WERI-Rb-1 (cell line): ENCODE measurements around the gene HERC2.

ENCODE experiments used
- DNase-seq: peaks from one replicate; pipeline ENCODE4 v3.0.0-alpha.2; 2020
- H3K27ac ChIP-seq: fragments of 250-450 bp; sonication (Bioruptor Pico); 2 replicates; pipeline ENCODE4 v1.5.1; 2020; ENCODE audit warnings: mild to moderate bottlenecking, moderate library complexity
- H3K27me3 ChIP-seq: fragments of 250-450 bp; sonication (Bioruptor Pico); 2 replicates; pipeline ENCODE4 v1.5.1; 2021; ENCODE audit warnings: mild to moderate bottlenecking, low read depth, moderate library complexity; ENCODE audit not compliant: insufficient read depth, severe bottlenecking
- H3K36me3 ChIP-seq: fragments of 250-450 bp; sonication (Bioruptor Pico); 2 replicates; pipeline ENCODE4 v1.5.1; 2020; ENCODE audit warnings: mild to moderate bottlenecking, moderate library complexity
- H3K4me3 ChIP-seq: 2 replicates; pipeline ENCODE4 v1.5.1; 2011; ENCODE audit warnings: low read depth, mild to moderate bottlenecking, control low read depth, low read length
- H3K9me3 ChIP-seq: fragments of 250-450 bp; sonication (Bioruptor Pico); 2 replicates; pipeline ENCODE4 v1.5.1; 2021; ENCODE audit warnings: mild to moderate bottlenecking, moderate library complexity; ENCODE audit not compliant: severe bottlenecking
- CTCF ChIP-seq: IDR thresholded peaks from 2 replicates; pipeline ENCODE4 v1.5.1; 2011; ENCODE audit warnings: low read depth, mild to moderate bottlenecking, control low read depth, inconsistent platforms, low read length

Gene HERC2

DNA sequence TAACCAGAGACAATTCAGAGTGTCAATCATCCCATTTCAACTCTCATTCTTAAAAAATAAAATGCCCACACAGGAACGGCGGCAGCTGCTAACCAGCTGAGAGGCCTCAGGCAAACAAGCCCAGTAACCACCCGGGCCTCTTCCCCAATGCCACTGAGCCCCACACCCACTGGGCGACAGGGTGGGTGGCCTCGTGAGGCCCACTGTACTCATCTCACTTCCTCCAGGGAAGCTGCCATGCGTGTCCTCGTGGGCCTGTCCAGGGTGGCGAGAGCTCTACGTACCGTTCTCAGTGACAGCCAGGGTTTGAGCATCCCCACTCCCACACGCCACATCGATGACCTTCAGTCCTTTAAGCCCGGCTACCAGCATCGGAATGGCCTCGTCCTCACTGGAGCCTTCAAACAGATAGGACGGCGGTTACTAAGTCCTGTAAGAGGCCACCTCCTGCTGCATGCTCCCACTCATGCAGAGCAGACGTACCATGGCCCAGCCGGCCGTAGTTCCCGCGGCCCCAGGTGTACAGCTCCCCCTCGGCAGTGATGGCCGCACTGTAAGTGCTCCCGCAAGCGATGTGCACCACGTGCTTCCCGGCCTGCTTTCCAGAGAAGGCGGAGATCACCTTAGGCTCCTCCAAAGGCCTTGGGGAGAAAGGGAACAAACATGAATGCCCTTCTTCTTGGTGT is 56.5 kb downstream of the HERC2 start:
- Histone ChIP-seq H3K4me3 (no peak overlapping the region), H3K27me3 (no peaks in the 10 kb centered on the region), H3K36me3 (peaks cover 76% of the 10 kb centered on the region), H3K27ac (no peak overlapping the region), H3K9me3 (no peaks in the 10 kb centered on the region)
- no peak for TF ChIP-seq CTCF
- no peak for DNase-seq

DNA sequence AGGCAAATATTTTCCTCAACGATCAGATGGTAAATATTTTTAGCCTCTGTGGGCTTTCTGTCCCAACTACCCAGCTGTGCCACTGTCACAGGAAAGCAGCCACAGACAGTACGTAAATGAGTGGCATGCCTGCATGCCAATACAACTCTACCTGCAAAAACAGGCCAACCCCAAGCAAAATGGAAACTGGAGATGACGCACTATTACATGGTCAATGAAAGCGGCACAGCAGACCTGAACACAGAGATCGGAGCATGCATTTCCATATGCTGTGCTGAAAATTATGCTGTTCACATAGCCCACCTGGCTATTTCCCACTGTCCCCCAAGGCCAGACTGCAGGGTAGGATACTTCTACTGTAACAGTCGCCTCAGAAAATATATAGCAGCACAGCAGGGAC is 57.8 kb downstream of the HERC2 start:
- Histone ChIP-seq H3K4me3 (no peak overlapping the region), H3K27me3 (no peaks in the 10 kb centered on the region), H3K9me3 (no peaks in the 10 kb centered on the region), H3K36me3 (peaks cover 69% of the 10 kb centered on the region), H3K27ac (no peak overlapping the region)
- no peak for DNase-seq
- no peak for TF ChIP-seq CTCF

- H3K27me3 ChIP-seq: no peaks in the 10 kb centered on the region
- TF ChIP-seq CTCF: no peak
- H3K9me3 ChIP-seq: no peaks in the 10 kb centered on the region
- H3K4me3 ChIP-seq: no peak overlapping the region
- no peak for DNase-seq
- H3K27ac ChIP-seq: no peak overlapping the region
- H3K36me3 ChIP-seq: peaks cover 53% of the 10 kb centered on the region
These were observed 59.5 kb downstream of the HERC2 start for GRCh38 chr15:28262438-28262837.

- no peak overlapping the region for H3K4me3 ChIP-seq
- H3K9me3 ChIP-seq: no peaks in the 10 kb centered on the region
- H3K27ac ChIP-seq: no peak overlapping the region
- H3K27me3 ChIP-seq: no peaks in the 10 kb centered on the region
- TF ChIP-seq CTCF: no peak
- DNase-seq: no peak
- H3K36me3 ChIP-seq: peaks cover 43% of the 10 kb centered on the region
These were observed 61.3 kb downstream of the HERC2 start for GRCh38 chr15:28260722-28261121.

GRCh38 chr15:28260317-28260716 is 61.7 kb downstream of the HERC2 start:
- no peak for DNase-seq
- no peak overlapping the region for H3K27ac ChIP-seq
- TF ChIP-seq CTCF: no peak
- H3K36me3 ChIP-seq: peaks cover 43% of the 10 kb centered on the region
- no peak overlapping the region for H3K4me3 ChIP-seq
- H3K9me3 ChIP-seq: no peaks in the 10 kb centered on the region
- no peaks in the 10 kb centered on the region for H3K27me3 ChIP-seq

DNA sequence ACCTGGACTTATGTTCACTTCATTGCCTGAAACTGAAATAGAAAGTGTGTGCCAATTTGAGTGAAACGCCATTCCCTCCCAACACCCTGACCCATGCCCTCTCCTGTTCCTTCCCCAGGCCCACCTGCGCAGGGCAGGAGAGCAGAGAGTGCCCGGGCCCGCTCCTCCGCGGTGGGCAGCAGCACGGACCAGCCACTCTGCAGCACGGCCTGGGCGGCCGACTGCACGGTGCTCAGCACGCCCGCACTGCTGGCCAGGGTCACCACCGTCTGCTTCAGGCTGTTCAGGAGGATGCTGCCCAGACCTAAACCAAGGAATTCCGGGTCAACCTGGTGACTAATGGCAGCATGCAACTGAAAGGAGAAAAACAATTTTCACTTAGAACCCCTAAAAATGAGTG is 66.0 kb downstream of the HERC2 start:
- no peaks in the 10 kb centered on the region for H3K27me3 ChIP-seq
- H3K4me3 ChIP-seq: no peak overlapping the region
- no peak for TF ChIP-seq CTCF
- DNase-seq: no peak
- peaks cover 42% of the 10 kb centered on the region for H3K36me3 ChIP-seq
- H3K27ac ChIP-seq: no peak overlapping the region
- no peaks in the 10 kb centered on the region for H3K9me3 ChIP-seq
